Osteocyte (in vitro differentiated cells): ENCODE results near the gene RGS2. TPM values are rescaled to one million over a fixed set of nuclear protein-coding genes. Genes with fewer than 3 reads are reported as not detected.

Experiments used
- DNase-seq: peaks from one replicate; pipeline ENCODE4 v3.0.0; 2021; ENCODE audit warnings: mixed read lengths; ENCODE audit not compliant: unreplicated experiment; ENCODE audit errors: extremely low spot score
- H3K27ac Mint-ChIP-seq: one replicate; pipeline ENCODE4 v1.8.0; 2021; ENCODE audit warnings: mild to moderate bottlenecking, mixed read lengths; ENCODE audit not compliant: unreplicated experiment
- H3K27me3 Mint-ChIP-seq: one replicate; pipeline ENCODE4 v1.8.0; 2021; ENCODE audit warnings: mixed read lengths; ENCODE audit not compliant: unreplicated experiment
- H3K36me3 Mint-ChIP-seq: one replicate; pipeline ENCODE4 v1.8.0; 2021; ENCODE audit warnings: mixed read lengths; ENCODE audit not compliant: unreplicated experiment
- H3K4me1 Mint-ChIP-seq: one replicate; pipeline ENCODE4 v1.8.0; 2021; ENCODE audit warnings: mixed read lengths; ENCODE audit not compliant: unreplicated experiment
- H3K4me3 Mint-ChIP-seq: one replicate; pipeline ENCODE4 v1.8.0; 2021; ENCODE audit warnings: mild to moderate bottlenecking, moderate library complexity, mixed read lengths; ENCODE audit not compliant: unreplicated experiment
- H3K9me3 Mint-ChIP-seq: one replicate; pipeline ENCODE4 v1.8.0; 2021; ENCODE audit warnings: mixed read lengths; ENCODE audit not compliant: unreplicated experiment
- CTCF ChIP-seq: fragments of 200-600 bp; sonication (generic); IDR thresholded peaks from 2 replicates; pipeline ENCODE4 v1.5.0; 2021; ENCODE audit warnings: antibody characterized with exemption, mild to moderate bottlenecking, moderate library complexity
- total RNA-seq: library from RNA; stranded (reverse); gene quantifications from 2 replicates; pipeline ENCODE4 v1.2.1, GENCODE V29; 2021

The RGS2 gene
- total RNA-seq, 1 donor from 2014 or later, result 7.6 TPM

GRCh38 chr1:192763756-192764155 lies 45.1 kb upstream of the RGS2 start:
- H3K27me3 Mint-ChIP-seq, result no peaks in the 10 kb centered on the region
- no peak overlapping the region for H3K27ac Mint-ChIP-seq
- H3K4me3 Mint-ChIP-seq, result no peak overlapping the region
- no peaks in the 10 kb centered on the region for H3K36me3 Mint-ChIP-seq
- H3K9me3 Mint-ChIP-seq, result peaks cover 3% of the 10 kb centered on the region
- no peak for TF ChIP-seq CTCF
- peaks cover 9% of the 10 kb centered on the region for H3K4me1 Mint-ChIP-seq
- DNase-seq, result no peak

GRCh38 chr1:192764675-192765074 lies 44.2 kb upstream of the RGS2 start:
- Mint-ChIP-seq H3K36me3 (no peaks in the 10 kb centered on the region), H3K27ac (no peak overlapping the region), H3K4me3 (no peak overlapping the region), H3K4me1 (peaks cover 9% of the 10 kb centered on the region), H3K27me3 (no peaks in the 10 kb centered on the region), H3K9me3 (no peaks in the 10 kb centered on the region)
- DNase-seq, result no peak
- no peak for TF ChIP-seq CTCF

- Mint-ChIP-seq H3K36me3 (no peaks in the 10 kb centered on the region), H3K4me3 (no peak overlapping the region), H3K9me3 (no peaks in the 10 kb centered on the region), H3K27ac (no peak overlapping the region), H3K4me1 (peaks cover 9% of the 10 kb centered on the region), H3K27me3 (no peaks in the 10 kb centered on the region)
- no peak for TF ChIP-seq CTCF
- no peak for DNase-seq
Observed at GRCh38 chr1:192766009-192766625, 42.7 kb upstream of the RGS2 start.

- Mint-ChIP-seq H3K9me3 (no peaks in the 10 kb centered on the region), H3K36me3 (no peaks in the 10 kb centered on the region), H3K27ac (no peak overlapping the region), H3K4me1 (peaks cover 9% of the 10 kb centered on the region), H3K4me3 (no peak overlapping the region), H3K27me3 (no peaks in the 10 kb centered on the region)
- no peak for TF ChIP-seq CTCF
- no peak for DNase-seq
Observed at GRCh38 chr1:192766876-192767275, 42.0 kb upstream of the RGS2 start.

GRCh38 chr1:192767798-192768197 lies 41.0 kb upstream of the RGS2 start:
- Mint-ChIP-seq H3K27ac (no peak overlapping the region), H3K27me3 (no peaks in the 10 kb centered on the region), H3K9me3 (no peaks in the 10 kb centered on the region), H3K4me1 (peaks cover 9% of the 10 kb centered on the region), H3K36me3 (no peaks in the 10 kb centered on the region), H3K4me3 (no peak overlapping the region)
- DNase-seq, result no peak
- TF ChIP-seq CTCF, result no peak
